ENCODE results near the gene LTV1. TPM values are rescaled to one million over a fixed set of nuclear protein-coding genes. Genes with fewer than 3 reads are reported as not detected.

Gene LTV1
- total RNA-seq, 1 donor from 2014 or later, result 63.8 TPM

GRCh38 chr6:143884216-143884900, 41.2 kb downstream of the LTV1 start:
- Mint-ChIP-seq H3K4me1 (no peaks in the 10 kb centered on the region), H3K9me3 (no peaks in the 10 kb centered on the region), H3K4me3 (no peak overlapping the region), H3K36me3 (ENCODE audit: low read depth) (no peaks in the 10 kb centered on the region), H3K27me3 (peaks cover 2% of the 10 kb centered on the region), H3K27ac (no peak overlapping the region)
- no peak for DNase-seq
- intact Hi-C loops (cut with micrococcal nuclease), result no loop called here

DNA sequence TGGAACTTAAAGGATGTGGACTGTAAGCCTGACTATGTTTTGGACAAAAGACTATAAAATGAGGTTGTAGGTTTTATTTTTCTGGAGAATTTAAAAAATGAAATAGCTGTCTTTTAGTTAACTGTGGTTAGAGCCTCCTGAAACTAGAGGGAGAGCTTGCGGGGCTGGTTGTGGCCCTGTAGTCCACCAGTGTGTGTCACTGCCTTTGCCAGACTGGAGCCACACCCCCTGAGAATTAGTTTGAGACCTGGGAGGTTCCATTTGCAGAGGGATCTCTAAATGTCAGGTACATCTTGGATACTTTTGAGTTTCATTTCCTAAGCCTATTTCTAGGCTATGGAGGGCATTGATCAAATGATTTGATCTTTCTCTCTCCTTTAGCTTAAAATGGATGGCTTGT, 42.0 kb downstream of the LTV1 start:
- H3K9me3 Mint-ChIP-seq, result no peaks in the 10 kb centered on the region
- H3K27me3 Mint-ChIP-seq, result peaks cover 2% of the 10 kb centered on the region
- no peaks in the 10 kb centered on the region for H3K36me3 Mint-ChIP-seq (ENCODE audit: low read depth)
- no peak overlapping the region for H3K27ac Mint-ChIP-seq
- no peak for DNase-seq
- H3K4me1 Mint-ChIP-seq, result no peaks in the 10 kb centered on the region
- no peak overlapping the region for H3K4me3 Mint-ChIP-seq
- intact Hi-C loops (cut with micrococcal nuclease), result no loop called here

GRCh38 chr6:143894655-143895054, 51.5 kb downstream of the LTV1 start:
- no peaks in the 10 kb centered on the region for H3K9me3 Mint-ChIP-seq

DNA sequence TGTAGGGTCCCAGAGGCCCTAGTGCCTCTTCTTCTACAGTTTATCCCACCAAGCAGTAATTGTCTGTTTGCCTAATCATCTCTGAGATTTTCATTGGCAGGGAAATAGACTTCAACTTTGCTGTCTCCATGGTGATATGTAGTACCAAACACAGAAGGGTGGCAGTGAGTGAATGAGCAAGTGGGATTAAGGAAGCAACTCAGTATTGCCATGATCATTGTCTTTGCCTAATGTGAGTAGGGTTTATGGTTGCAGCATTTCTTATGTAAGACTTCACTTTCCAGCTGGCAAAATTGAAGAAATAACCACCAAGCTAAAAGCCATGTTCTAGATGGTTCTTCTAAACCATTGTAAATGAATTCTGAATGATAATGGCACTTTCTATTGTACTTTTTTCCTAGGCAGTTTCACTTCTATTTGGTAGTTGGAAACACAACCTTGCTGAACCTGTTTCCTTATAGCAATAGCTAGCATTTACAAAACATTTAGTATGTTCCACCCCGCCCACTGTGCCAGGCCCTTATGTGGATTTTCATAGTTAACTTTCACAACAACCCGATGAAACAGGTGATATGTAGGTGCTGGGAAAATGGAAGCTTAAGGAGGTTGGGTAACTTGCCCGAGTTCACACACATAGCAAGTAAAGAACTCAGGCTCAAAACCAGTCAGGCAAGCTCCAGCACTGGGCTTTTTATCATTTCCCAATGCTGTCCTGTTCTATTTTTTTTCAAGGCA, 53.2 kb downstream of the LTV1 start:
- H3K9me3 Mint-ChIP-seq, result no peaks in the 10 kb centered on the region
- intact Hi-C loops (cut with micrococcal nuclease), result no loop called here
- H3K27ac Mint-ChIP-seq, result no peak overlapping the region
- peaks cover 3% of the 10 kb centered on the region for H3K27me3 Mint-ChIP-seq
- DNase-seq, result no peak
- H3K36me3 Mint-ChIP-seq (ENCODE audit: low read depth), result no peaks in the 10 kb centered on the region
- H3K4me3 Mint-ChIP-seq, result no peak overlapping the region
- no peaks in the 10 kb centered on the region for H3K4me1 Mint-ChIP-seq

More at GRCh38 chr6:143894655-143895054, 51.5 kb downstream of the LTV1 start:
- H3K27me3 Mint-ChIP-seq, result peaks cover 3% of the 10 kb centered on the region
- no peak overlapping the region for H3K4me3 Mint-ChIP-seq
- H3K27ac Mint-ChIP-seq, result no peak overlapping the region
- no peaks in the 10 kb centered on the region for H3K4me1 Mint-ChIP-seq
- intact Hi-C loops (cut with micrococcal nuclease), result no loop called here
- no peak for DNase-seq
- H3K36me3 Mint-ChIP-seq (ENCODE audit: low read depth), result no peaks in the 10 kb centered on the region

DNA sequence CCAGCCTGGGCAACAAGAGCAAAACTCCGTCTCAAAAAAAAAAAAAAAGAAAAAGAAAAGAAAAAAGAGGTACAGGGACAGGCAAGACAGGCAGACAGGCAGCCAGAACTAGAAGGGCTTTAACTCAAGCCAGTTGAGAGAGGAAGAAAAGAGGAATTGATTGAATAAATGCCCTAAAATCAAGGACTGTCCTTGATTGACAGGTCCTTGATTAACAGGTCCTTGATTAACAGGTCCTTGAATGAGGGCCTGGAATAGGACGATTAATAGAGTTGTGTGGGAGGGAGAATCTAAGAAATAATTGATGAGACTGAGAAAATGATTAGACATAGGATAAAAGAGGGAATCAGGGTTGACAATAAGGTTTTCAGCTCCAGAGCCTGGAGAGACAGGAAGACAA, 57.2 kb downstream of the LTV1 start:
- H3K27me3 Mint-ChIP-seq, result peaks cover 3% of the 10 kb centered on the region
- intact Hi-C loops (cut with micrococcal nuclease), result no loop called here
- H3K27ac Mint-ChIP-seq, result no peak overlapping the region
- H3K9me3 Mint-ChIP-seq, result peaks cover 5% of the 10 kb centered on the region
- no peak for DNase-seq
- H3K4me1 Mint-ChIP-seq, result peaks cover 5% of the 10 kb centered on the region
- H3K36me3 Mint-ChIP-seq (ENCODE audit: low read depth), result no peaks in the 10 kb centered on the region
- no peak overlapping the region for H3K4me3 Mint-ChIP-seq

DNA sequence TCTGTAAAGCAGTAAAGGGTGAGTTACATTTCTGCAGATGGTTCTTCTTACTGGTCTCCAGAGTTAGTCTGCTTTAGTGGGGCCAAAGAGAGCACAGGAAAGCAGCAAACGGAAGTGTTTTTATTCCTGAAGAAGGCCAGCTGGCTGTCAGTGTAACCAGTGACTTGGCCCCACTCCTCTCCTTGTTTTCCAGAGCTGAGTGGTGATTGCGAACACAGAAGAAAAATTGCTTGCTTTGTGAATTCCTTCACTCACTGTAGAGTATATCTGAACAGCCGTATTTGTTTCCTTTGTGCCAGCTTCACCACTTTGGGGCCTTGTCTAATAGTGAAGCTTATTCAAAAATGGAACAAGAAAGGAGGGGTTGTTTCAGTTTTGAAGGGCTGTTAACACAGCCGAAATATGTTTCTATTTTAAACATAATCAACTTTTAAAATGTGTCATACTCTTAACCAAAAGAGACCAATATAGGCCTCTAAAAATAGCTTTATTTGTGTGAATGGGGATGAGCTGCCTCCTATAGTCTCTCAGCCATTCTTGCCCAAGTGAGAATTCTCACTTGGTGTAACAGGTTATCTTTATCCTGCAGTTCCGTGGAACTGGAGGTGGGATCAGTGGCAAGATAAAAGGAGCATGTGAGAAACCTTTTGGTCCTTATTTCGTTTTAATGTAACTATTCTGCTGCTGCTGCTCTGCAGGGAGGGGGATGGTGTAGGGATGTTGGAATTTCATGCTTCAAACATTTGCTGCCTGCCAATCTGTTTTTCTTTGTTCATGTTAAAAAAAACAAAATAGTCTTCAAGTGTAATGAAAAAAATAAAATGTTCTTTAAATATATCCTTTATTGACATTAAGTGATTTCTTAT, 59.0 kb downstream of the LTV1 start:
- Mint-ChIP-seq H3K4me3 (no peak overlapping the region), H3K9me3 (peaks cover 11% of the 10 kb centered on the region), H3K4me1 (peaks cover 5% of the 10 kb centered on the region), H3K27ac (no peak overlapping the region), H3K36me3 (ENCODE audit: low read depth) (no peaks in the 10 kb centered on the region), H3K27me3 (peaks cover 8% of the 10 kb centered on the region)
- intact Hi-C loops (cut with micrococcal nuclease), result no loop called here
- no peak for DNase-seq

DNA sequence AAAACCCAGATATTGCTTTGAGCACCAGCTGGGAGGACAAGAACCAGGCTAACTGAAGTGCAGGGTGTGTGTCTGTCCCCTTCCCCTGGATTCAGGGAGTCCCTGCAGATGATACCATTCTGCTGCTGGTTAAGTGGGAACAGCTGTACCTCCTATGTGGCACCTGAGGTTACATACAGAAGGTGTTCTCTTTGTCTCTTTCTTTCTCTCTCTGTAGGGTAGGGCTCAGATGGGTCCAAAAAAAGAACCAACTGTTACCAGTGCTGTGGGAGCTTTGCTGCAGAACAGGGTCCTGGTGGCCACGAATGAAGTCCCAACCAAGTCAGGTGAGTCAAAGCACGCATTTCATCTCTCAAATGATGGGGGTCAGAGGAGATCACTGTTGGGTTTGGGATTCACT, 59.7 kb downstream of the LTV1 start:
- Mint-ChIP-seq H3K36me3 (ENCODE audit: low read depth) (no peaks in the 10 kb centered on the region), H3K4me3 (no peak overlapping the region), H3K27me3 (peaks cover 5% of the 10 kb centered on the region), H3K4me1 (peaks cover 5% of the 10 kb centered on the region), H3K27ac (no peak overlapping the region), H3K9me3 (peaks cover 11% of the 10 kb centered on the region)
- no peak for DNase-seq
- intact Hi-C loops (cut with micrococcal nuclease), result no loop called here

- no peak overlapping the region for H3K4me3 Mint-ChIP-seq
- peaks cover 8% of the 10 kb centered on the region for H3K27me3 Mint-ChIP-seq
- H3K9me3 Mint-ChIP-seq, result peaks cover 29% of the 10 kb centered on the region
- H3K27ac Mint-ChIP-seq, result no peak overlapping the region
- intact Hi-C loops (cut with micrococcal nuclease), result no loop called here
- no peak for DNase-seq
- no peaks in the 10 kb centered on the region for H3K4me1 Mint-ChIP-seq
- no peaks in the 10 kb centered on the region for H3K36me3 Mint-ChIP-seq (ENCODE audit: low read depth)
Observed at GRCh38 chr6:143911028-143911427, 67.9 kb downstream of the LTV1 start.

DNA sequence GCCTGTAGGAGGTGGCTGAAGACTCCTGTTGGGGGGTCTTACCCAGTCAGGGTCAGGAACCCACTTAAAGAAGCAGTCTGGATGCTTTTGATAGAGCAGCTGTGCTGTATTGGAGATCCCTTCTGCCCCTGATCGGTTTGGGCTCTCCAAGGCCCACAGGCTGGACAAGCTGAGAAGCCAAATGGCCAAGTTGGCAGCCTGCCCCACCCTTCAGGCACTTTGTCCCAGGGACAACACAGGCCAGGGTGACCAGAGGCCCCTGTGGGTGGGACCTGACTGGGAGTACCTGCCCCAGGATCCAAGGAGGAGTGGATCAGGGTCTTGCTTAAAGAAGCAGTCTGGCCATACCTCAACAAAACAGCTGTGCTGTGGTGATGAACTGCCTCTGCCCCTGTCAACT, 69.5 kb downstream of the LTV1 start:
- Mint-ChIP-seq H3K4me1 (no peaks in the 10 kb centered on the region), H3K4me3 (no peak overlapping the region), H3K27me3 (peaks cover 8% of the 10 kb centered on the region), H3K36me3 (ENCODE audit: low read depth) (no peaks in the 10 kb centered on the region), H3K9me3 (peaks cover 37% of the 10 kb centered on the region), H3K27ac (no peak overlapping the region)
- no peak for DNase-seq
- intact Hi-C loops (cut with micrococcal nuclease), result no loop called here

Other genes starting within 250 kb of the LTV1 start
- gene PHACTR2, start 165.4 kb upstream of the LTV1 start, total RNA-seq, result 47.7 and 53.8 TPM in 2 replicates
- gene ZC2HC1B, start 21.1 kb downstream of the LTV1 start, total RNA-seq, result not detected in 2 replicates
- 14.6 and 19.8 TPM in 2 replicates for gene PLAGL1, start 164.9 kb downstream of the LTV1 start, total RNA-seq

All from activated CD4-positive, alpha-beta T cell treated with anti-CD3 and anti-CD28 coated beads, Interleukin-2, amount 10 ng/mL, durations not matched to agents 24 days and 14 days (primary cell).